NCI-H2227 (cell line): ENCODE measurements around the gene RPL13.
A peak's percentile ranks its signal among the peaks of the same experiment; 100 is the strongest.

Experiments
- DNase-seq: peaks from one replicate; lab custom pipeline; 2025; ENCODE audit not compliant: unreplicated experiment; lab: John Stamatoyannopoulos, UW

RPL13 gene

GRCh38 chr16:89545044-89545830 is 15.2 kb upstream of the RPL13 start:
- no peak for DNase-seq

GRCh38 chr16:89545831-89546574 is 14.5 kb upstream of the RPL13 start:
- DNase-seq: no peak

GRCh38 chr16:89546781-89547180 is 13.7 kb upstream of the RPL13 start:
- DNase-seq: no peak

- DNase-seq: no peak
These were observed 13.2 kb upstream of the RPL13 start for GRCh38 chr16:89547291-89547690.

- no peak for DNase-seq
These were observed 12.6 kb upstream of the RPL13 start for GRCh38 chr16:89547860-89548259.

GRCh38 chr16:89548344-89549006 is 12.0 kb upstream of the RPL13 start:
- no peak for DNase-seq

GRCh38 chr16:89549007-89549700 is 11.3 kb upstream of the RPL13 start:
- no peak for DNase-seq

- no peak for DNase-seq
These were observed 10.0 kb upstream of the RPL13 start for GRCh38 chr16:89550421-89551007.

- DNase-seq: no peak
These were observed 8.2 kb upstream of the RPL13 start for GRCh38 chr16:89552329-89552728.

- no peak for DNase-seq
These were observed 7.6 kb upstream of the RPL13 start for GRCh38 chr16:89552913-89553312.

GRCh38 chr16:89553733-89554132 is 6.7 kb upstream of the RPL13 start:
- DNase-seq: no peak

GRCh38 chr16:89554343-89554742 is 6.1 kb upstream of the RPL13 start:
- no peak for DNase-seq

GRCh38 chr16:89555265-89555664 is 5.2 kb upstream of the RPL13 start:
- DNase-seq: no peak

- DNase-seq: no peak
These were observed 4.7 kb upstream of the RPL13 start for GRCh38 chr16:89555780-89556179.

GRCh38 chr16:89556750-89557689 is 3.5 kb upstream of the RPL13 start:
- DNase-seq: peak; percentile 52

GRCh38 chr16:89557690-89558490 is 2.6 kb upstream of the RPL13 start:
- no peak for DNase-seq

GRCh38 chr16:89561142-89561883 is 831 bp downstream of the RPL13 start:
- no peak for DNase-seq

- no peak for DNase-seq
These were observed 1.6 kb downstream of the RPL13 start for GRCh38 chr16:89561884-89562599.
